Dedifferentiated amniotic fluid mesenchymal stem cell (primary cell): ENCODE measurements around the gene CPED1.

Experiments
- DNase-seq: peaks from one replicate; pipeline ENCODE4 v3.0.0-alpha.2; 2016; ENCODE audit errors: extremely low spot score

Gene CPED1

DNA sequence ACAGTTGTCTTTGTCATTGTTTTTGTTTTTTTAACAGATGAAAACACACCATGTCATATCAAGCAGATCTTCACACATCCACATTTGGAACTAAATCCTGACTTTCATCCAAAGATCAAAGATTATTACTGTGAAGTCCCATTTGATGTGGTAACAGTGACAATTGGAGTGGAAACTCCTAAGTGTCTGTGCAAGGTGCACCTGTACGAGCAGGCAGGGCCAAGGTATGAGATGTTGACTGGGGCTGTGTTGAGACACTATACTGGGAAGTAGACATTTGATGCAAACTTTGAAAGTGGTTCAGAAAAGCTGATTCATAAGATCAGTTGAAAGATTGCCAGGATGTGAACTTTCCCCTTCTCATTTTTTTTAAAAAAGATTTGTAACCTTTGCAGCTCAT lies 152.3 kb downstream of the CPED1 start:
- DNase-seq: no peak

DNA sequence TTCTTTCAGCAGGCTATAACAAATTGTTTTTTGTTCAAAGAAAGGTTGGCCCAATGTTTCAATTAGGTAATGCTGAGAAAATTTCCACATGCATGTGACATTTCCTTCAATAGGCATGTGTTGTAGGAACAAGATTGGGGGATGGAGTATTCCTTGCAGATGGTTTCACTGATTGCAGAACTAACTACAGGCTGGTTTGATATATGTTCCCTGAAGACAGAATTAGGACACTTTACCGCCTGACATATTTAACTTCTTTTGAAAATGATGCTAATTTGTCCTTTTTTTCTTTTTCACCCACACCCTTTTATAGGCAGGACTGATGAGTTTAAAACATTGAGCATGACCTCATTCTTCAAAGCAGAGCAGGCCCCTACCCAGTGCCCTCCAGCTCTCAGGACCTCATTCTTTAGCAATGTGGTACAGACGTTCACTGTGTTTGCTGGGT lies 163.3 kb downstream of the CPED1 start:
- no peak for DNase-seq

DNA sequence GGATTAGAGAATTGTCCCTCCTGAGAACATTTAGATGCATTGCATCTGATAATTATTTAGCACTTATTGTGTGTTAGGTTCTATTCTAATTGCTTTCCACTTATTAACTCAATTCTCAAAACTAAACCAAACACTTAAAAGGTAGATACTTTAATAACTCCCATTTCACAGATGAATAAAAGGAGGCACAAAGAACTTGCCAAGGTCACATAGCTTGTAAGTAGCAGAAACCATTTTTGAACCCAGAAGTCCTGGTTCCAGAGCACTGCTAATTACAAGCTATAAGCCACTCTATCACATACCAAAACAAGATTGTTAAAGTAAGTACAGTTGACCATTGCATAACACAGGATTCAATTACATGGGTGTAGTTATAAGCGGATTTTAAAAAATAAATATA lies 164.9 kb downstream of the CPED1 start:
- no peak for DNase-seq

DNA sequence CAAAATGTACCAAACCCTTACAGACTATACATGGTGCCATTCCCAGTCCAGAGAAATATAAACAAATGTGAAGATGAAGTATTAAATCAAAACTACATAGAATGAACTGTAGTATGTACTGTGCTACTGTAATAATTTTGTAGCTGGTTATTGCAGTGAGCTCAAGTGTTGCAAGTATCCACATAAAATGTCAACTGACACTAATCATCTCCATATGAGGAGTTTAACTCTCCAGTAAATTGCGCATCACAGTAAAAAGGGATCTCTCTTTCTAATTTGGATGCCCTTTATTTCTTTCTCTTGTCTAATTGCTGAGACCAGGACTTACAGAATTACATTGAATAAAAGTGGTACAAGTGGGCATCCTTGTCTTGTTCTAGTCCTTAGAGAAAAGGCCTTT lies 165.5 kb downstream of the CPED1 start:
- DNase-seq: no peak

DNA sequence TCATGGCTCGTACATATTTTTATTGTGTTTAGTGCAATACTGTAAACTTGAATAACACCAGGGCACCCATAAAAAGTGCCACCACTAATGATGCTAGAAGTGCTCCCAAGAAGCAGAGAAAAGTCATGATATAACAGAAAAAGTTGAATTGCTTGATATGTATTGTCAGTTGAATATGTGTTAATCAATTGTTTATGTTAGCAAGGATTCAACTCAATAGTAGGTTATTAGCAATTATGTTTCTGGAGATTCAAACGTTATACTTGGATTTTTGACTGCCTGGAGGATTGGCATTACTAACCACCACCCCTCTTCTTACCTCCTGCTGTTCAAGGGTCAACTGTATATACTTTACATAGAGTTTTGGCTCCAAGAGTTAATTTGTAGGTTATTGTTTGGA lies 168.3 kb downstream of the CPED1 start:
- no peak for DNase-seq

DNA sequence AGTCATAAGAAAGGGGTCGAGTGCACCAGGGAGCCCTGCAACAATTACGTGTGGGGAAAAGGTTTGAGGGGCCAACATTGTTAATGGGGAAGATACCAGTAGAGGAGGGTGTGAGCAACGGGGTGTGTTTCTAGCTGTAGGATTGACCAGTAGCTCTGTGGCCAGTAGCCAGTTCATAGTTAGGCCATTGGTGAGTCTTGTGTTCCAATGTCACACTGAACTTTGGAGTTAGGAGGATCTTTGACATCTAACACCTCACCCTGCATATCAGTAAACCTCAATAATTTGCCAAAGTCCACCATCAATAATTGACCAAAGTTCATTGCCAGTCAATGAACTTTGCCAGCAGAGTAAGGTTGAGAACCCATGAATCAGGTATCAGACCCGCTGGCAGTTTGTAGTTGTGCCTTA lies 168.8 kb downstream of the CPED1 start:
- DNase-seq: no peak

DNA sequence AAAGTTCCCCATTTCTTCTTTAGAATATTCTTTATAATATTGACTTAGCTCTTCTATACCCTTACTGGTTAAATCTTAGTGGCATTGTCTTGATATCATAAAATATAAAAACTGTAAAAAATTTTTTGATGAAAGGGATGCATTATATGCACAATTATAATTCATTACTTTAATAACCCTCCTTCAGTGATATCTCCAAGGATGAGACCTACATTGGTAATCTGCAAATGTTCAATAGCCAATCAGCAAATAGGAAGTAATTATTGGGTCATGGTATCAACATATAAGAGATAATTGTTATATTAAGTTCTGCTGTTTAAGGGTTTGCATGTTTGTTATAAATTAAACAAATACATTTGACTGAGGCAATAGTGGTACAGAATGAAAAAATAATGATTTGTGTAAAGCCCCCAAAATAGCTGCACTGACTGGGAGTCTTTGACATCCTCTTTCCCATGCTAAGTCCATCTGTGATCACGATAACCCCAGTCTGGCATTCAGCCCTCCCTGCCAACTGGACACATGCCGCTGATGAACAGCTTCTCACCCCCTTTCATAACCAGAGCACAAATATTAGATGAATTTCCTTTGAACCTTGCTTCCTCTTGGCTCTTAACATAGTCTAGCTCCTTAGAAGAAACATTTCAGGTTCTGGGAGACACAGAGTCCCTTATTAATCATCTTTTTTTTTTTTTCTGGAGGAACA lies 169.5 kb downstream of the CPED1 start:
- DNase-seq: no peak

DNA sequence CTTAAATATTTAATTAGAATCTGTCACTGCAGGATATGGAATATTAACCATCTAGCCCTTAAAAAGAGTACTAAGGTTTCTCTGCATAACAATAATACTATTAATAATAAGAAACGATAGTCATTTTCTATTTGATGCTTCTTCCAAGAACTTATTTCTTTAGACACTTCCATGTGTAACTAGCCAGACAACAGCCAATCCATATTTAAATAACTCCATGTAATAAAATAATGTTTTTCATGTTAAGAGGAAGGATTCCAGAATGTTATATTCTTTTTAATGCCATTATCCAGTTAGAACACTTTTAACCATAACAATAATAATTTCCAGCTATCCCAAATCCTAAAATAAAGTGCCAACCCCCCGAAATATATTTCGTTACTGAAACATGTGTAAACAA lies 170.2 kb downstream of the CPED1 start:
- DNase-seq: no peak

DNA sequence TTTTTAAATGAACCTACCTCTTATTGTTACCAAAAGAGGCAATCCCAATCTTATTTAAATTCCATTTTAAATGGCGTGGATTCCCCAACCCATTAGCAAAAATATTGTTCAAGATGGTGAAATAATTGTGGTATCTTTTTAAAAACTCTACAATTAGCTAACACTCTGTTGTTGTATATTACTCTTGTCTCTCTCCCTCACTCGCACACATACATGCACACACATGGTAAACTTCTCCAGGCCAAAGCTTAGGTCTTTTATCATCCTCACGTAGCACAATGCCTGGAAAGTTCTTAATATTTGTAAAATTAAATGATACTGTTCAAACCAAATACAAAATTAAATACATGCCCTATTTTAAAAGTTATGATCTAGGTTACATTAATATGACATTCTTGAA lies 171.0 kb downstream of the CPED1 start:
- DNase-seq: no peak

DNA sequence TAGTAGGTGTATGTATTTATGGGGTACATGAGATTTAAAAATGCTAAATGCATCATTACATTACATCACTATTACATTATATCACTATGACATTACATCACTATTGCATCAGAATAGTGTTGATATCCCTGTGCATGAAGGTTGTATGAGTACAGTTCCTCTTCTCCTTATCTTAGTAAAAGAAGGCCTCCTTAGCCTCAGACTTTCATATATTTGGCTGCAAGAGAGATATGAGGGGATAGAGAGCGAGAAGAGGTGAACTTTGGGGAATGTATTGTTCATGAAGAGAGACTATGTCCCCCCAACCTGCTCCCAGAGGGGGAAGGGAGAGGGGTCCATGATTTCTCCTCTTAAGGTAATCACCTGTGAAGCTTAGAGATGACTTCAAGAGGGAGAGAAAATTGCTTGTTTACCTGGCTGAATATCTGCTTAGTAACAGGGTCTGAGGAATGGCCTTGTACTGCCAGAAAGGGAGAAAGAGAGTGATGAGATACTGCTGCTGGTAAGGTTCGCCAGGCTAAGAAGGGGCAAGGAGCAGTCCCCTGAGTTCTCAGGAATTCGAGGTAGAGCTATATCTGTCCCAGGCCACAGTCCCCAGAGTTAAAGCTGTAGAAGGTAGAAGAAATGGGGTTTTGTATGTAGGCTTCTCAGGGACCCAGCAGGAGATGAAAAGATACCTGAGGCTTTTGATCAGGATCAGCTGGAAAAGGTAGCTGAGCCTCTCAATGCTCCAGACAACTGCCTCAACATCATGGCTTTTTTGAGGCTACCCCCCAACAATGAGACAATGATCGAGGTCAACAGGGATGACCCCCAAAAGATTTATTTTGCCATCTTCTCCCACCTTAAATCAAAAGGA lies 171.9 kb downstream of the CPED1 start:
- DNase-seq: no peak

DNA sequence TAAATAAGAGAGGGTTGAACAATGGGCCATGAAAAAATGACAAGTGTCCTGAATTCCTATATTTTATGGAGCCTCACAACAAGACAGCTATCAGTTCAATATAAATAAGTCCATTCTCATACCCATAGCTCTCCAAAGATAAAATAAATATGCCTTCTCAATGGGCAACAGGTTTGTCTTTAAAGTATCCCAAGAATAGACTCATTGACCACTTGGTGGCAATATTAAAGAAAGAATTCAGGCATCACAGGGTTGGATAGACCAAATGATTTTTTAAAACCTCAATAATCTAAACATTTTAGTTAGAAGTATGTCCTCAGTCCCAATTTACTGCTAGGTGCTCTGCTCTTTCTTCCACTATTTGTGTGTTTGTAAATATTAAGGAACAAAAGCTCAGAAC lies 175.2 kb downstream of the CPED1 start:
- no peak for DNase-seq

DNA sequence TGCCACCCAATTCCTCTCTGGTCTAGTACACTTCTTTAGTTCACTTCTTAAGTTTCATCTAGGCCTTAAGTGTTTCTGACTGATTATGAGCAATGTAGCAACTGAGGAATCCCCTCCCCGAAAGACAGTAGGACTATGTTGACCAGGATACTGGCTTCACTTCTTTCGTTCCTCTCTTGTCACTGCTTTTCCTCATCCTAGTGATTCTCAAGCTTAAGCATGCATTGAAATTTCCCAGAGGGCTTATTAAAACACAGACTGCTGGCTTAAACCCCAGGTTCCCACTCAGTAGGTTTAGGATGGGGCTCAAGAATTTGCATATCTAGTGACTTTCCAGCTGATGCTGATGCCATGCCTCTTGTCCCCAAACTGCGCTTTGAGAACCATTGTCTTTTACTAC lies 175.7 kb downstream of the CPED1 start:
- DNase-seq: no peak

DNA sequence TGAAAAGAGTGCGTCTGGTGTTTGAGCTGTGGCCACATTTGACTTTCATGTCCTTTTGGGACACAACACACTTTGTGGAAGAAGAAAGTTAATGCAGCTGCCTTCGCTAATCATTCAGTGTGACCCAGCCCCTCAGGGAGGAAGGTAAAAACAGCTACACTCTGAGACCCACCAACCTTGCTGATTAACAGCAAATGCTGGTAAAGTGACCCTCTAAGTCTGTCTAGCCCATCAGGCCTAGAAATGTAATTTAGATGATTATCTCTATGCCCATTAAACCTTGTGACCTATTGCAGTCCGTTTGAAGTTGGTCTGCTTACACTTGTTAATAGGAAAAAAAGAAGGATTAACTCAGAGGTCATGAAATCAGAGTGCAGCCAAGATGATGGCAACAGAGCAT lies 178.4 kb downstream of the CPED1 start:
- DNase-seq: no peak

DNA sequence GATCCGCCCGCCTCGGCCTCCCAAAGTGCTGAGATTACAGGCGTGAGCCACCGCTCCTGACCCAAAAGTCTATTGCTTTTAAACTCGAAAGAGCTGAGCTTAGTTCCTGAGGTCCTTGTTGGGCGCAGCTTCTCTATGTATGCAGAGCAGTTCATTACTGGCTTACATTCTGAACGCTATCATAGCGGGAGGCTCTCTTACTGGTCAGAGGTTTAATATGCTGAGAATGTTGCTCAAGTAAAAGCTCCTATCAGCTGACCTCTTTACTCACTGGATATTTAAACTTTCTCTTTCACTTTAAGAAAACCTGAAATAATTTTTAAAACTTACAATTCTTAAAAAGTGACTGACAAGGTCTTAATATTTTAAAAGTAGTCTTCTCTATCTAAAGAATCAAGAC lies 179.5 kb downstream of the CPED1 start:
- no peak for DNase-seq

DNA sequence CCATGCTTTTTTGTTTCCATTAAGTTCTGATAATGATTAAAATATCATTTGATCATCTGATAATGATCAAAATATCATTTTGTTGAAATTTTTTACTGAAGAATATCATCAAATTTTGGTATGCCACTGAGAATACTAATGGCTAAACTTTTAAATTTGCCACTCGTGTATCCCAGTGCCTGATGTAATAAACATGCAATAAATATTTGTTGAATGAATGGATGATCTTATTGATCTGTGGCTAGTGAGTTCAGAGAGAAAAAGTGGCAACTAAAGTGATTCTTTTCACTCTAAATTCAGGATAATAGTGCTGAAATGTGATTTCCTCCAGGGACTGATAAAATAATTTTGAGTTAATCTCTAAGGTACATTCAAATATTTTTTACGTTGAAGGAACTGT lies 181.0 kb downstream of the CPED1 start:
- DNase-seq: no peak

DNA sequence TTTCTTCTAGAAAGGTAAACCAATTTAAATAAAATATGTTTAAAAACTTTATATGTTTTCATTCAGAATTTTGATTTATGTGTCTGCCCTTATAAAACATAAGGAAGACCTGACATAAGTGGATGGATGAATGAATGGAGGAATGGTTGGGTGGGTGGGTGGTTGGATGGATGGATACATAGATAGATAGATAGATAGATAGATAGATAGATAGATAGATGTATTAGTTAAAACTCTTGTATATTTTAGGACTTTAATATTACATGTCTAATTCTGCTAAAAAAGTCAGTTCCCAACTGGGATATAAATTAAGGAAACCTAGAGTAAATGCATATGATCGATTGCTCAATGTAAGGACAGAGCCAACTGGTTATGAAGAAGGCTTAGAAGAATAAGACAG lies 184.0 kb downstream of the CPED1 start:
- DNase-seq: no peak

DNA sequence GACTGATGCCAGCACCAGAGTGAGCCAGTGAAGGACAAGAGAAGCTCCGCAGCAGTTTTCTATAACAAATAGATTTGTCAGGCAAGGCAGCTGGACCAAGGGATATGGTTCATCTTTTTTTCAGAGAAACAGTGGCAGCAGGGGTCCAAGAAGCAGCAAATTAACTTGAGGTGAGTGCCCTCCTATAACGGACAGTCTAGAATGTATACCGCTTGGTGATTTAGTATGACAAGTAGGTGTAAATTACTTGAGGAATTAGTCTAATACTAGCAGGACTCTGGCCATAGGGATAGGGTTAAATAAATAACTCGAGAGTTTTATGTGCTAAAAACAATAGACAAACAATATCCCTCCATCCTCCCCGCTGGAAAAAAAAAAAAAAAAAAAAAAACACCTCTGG lies 187.3 kb downstream of the CPED1 start:
- no peak for DNase-seq

DNA sequence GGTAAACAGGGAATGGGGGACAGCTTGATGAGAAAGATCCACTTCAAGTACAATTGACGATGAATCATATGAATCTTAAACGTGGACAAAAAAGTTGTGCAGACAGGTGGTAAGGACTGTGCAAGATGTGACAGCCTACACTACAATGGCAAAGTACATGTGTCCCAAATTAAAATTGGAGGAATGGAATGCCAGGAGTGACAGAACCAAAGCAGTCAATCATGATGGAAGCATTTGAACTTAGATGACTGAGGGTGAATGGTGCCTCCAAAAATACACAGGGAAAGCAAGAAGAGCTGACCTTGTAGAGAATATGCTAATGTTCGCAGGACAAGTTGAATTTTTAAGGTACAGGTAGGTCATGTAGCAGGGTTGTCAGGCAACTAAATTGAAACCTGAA lies 189.9 kb downstream of the CPED1 start:
- no peak for DNase-seq

DNA sequence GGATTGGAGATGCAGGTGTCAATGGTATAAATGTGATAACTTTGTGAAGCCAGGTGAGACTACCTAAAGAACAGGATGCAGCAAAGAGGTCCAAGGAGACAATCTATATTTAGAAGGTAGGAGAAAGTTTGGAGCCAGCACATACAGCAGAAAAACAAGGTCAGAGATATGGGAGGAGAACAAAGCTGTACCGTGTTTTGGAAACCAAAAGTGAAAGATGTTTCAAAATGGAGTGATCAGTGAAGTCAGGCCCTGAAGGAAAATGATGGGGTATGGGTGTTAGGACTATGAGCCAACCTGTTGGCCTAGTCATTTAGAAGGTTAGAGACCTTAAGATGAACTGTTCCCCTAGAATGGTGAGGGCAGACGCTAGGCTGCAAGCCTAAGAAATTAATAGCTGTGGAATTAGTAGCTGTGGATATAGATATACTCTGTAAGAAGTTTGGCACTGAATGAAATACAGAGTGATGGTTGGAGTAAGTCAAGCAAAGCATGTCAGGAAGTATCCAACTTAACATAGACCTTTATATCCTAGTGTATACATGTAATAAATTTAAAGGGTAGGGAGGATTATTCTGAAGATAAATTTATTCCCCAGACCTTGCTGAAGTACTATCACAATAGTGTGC lies 190.5 kb downstream of the CPED1 start:
- no peak for DNase-seq

DNA sequence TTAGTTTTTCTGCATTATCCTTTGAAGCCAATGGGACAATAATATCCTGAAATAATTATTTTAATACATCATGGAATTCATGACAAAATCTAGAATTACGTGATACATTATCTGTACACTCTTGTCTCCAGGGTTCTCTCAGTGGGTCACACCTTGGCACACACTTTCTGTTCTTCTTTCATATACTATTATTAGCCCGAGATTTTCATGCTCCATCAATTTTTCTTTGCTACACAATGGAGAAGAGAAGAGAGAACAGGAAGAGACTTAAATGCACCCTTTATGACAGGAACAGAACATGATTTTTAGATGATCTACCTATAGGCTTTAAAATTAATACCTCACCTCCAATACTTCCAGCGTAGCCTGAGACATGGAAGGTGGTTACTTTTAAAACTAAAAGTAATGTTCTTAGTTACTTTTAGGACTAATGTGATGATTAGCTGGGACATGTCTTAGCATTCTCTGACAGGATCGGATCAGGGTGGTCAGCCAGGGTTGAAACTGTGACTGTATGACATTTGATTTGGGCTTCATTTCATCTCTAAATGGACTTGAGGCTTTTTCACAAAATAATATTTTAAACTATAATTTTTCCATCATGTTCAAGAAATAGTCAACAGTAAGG lies 192.0 kb downstream of the CPED1 start:
- no peak for DNase-seq

DNA sequence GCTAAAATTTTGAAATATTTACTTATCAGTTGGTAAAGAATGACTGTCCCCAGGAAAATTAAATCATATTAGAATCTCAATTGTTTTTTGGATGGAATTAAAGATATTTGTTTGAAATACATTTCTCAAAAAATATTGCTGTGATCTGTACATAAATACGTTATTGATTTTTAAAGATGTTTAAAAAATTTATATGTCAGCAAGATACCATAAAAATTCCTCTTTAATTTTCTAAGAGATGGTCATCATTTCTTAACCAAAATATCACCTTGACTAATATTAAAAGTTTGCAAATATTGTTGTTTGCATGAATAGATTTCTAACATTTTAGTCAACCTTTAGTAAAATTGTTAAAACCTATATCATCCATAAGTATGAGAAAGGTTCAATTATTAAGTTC lies 192.8 kb downstream of the CPED1 start:
- no peak for DNase-seq

DNA sequence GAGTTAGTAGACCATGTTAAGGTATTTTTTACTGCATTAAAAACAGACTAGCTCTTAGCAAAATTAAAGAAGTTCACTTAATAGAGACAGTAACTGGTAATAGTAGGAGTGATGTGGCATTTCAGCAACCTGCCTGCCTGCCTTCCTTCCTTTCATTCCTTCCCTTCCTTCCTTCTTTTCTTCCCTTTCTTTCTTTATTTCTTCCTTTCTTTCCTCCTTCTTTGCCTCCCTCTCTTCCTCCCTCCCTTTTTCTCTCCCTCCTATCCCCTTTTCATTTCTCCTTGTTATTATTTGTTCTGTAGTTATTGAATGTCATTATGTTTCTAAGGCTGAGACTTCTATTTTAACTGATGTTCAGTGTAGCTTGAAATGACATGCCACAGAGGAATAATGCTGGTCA lies 193.8 kb downstream of the CPED1 start:
- no peak for DNase-seq

DNA sequence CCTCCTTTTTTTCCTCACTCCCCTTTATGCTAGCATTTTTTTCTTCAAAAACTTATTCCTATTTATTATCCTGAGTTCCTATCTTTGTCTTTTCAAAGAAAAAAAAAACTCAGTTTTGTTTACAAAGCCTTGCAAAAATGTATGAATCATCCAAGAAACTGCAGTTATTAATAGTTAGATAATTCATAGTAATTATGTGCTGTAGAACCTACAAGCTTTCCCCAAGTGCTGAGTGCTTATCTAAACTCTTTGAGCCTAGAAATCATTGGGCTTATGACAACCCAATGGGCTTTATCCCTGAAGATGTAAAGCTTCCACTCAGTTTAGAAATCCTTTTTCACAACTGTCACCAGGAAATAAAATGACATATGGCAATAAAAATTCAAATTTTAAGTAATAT lies 194.4 kb downstream of the CPED1 start:
- DNase-seq: no peak
